ENCODE data around the gene SAAL1.

Gene SAAL1

GRCh38 chr11:18105802-18106574 is at the start of gene SAAL1:
Gene SAAL1, minus strand, starts transcription at chr11:18106082. Its CDS starts 41 bp downstream, at chr11:18106041.
- H3K4me3 ChIP-seq (ENCODE audit: low read depth, low read length), result peak within 1 kb of the TSS; percentile 93
- TF ChIP-seq CTCF (conservative IDR thresholded peaks at IDR 0.05; ENCODE audit: low read depth, low read length), result peak; percentile 70
- DNase-seq (ENCODE audit: low read depth), result peak; percentile 74

- H3K4me3 ChIP-seq (ENCODE audit: low read depth, low read length), result no peak overlapping the region
- DNase-seq (ENCODE audit: low read depth), result no peak
- TF ChIP-seq CTCF (conservative IDR thresholded peaks at IDR 0.05; ENCODE audit: low read depth, low read length), result no peak
These were observed 45.7 kb upstream of the SAAL1 start for GRCh38 chr11:18151581-18151980.

- no peak for DNase-seq (ENCODE audit: low read depth)
- no peak overlapping the region for H3K4me3 ChIP-seq (ENCODE audit: low read depth, low read length)
- no peak for TF ChIP-seq CTCF (conservative IDR thresholded peaks at IDR 0.05; ENCODE audit: low read depth, low read length)
These were observed 40.0 kb upstream of the SAAL1 start for GRCh38 chr11:18145837-18146236.

- DNase-seq (ENCODE audit: low read depth), result peak; percentile 14
- peak; percentile 51 for TF ChIP-seq CTCF (conservative IDR thresholded peaks at IDR 0.05; ENCODE audit: low read depth, low read length)
- H3K4me3 ChIP-seq (ENCODE audit: low read depth, low read length), result no peak overlapping the region
These were observed 39.1 kb upstream of the SAAL1 start for GRCh38 chr11:18145025-18145424.

- H3K4me3 ChIP-seq (ENCODE audit: low read depth, low read length), result no peak overlapping the region
- no peak for TF ChIP-seq CTCF (conservative IDR thresholded peaks at IDR 0.05; ENCODE audit: low read depth, low read length)
These were observed 38.4 kb upstream of the SAAL1 start for GRCh38 chr11:18144243-18144642.

GRCh38 chr11:18140145-18140544 is 34.3 kb upstream of the SAAL1 start:
- no peak for DNase-seq (ENCODE audit: low read depth)
- no peak overlapping the region for H3K4me3 ChIP-seq (ENCODE audit: low read depth, low read length)
- TF ChIP-seq CTCF (conservative IDR thresholded peaks at IDR 0.05; ENCODE audit: low read depth, low read length), result no peak

More at GRCh38 chr11:18144243-18144642, 38.4 kb upstream of the SAAL1 start:
- peak; percentile 20 for DNase-seq (ENCODE audit: low read depth)
